Liver (tissue), 9 donors: Measurements from ENCODE around the gene SLC25A22. TPM values are rescaled to one million over a fixed set of nuclear protein-coding genes. Genes with fewer than 3 reads are reported as not detected.

ENCODE experiments used
- DNase-seq: peaks from one replicate; pipeline ENCODE4 v3.0.0-alpha.2; 2017; ENCODE audit warnings: low spot score
- H3K27ac ChIP-seq, 2 donors: one replicate each; pipeline ENCODE4 v1.7.0; 2013; ENCODE audit warnings: inconsistent platforms in 2 of 2, low read length in 2 of 2, control low read depth in 1 of 2, low read depth in 1 of 2, mild to moderate bottlenecking in 1 of 2
- H3K27me3 ChIP-seq, 4 donors: one replicate each; pipeline versions ENCODE4 v1.6.1 to v1.7.0; 2013; ENCODE audit warnings: low read length in 3 of 4, inconsistent platforms in 1 of 4, mild to moderate bottlenecking in 1 of 4, moderate library complexity in 1 of 4; ENCODE audit not compliant: control insufficient read depth in 4 of 4, insufficient read depth in 4 of 4
- H3K36me3 ChIP-seq, 4 donors: one replicate each; pipeline versions ENCODE4 v1.6.1 to v1.7.0; 2013; ENCODE audit warnings: low read length in 3 of 4, mild to moderate bottlenecking in 3 of 4, low read depth in 1 of 4, moderate library complexity in 1 of 4; ENCODE audit not compliant: control insufficient read depth in 4 of 4, insufficient read depth in 3 of 4
- H3K4me1 ChIP-seq, 4 donors: one replicate each; pipeline versions ENCODE4 v1.6.1 to v1.7.0; 2013; ENCODE audit warnings: low read length in 3 of 4, mild to moderate bottlenecking in 3 of 4, moderate library complexity in 1 of 4; ENCODE audit not compliant: control insufficient read depth in 4 of 4, insufficient read depth in 4 of 4
- H3K4me3 ChIP-seq, 3 donors: one replicate each; pipeline versions ENCODE4 v1.6.1 to v1.7.0; 2013; ENCODE audit warnings: low read length in 3 of 3, control low read depth in 1 of 3, low read depth in 1 of 3, mild to moderate bottlenecking in 1 of 3
- H3K9ac ChIP-seq, 2 donors: one replicate each; pipeline ENCODE4 v1.7.0; 2013; ENCODE audit warnings: low read length in 2 of 2, mild to moderate bottlenecking in 2 of 2, moderate library complexity in 2 of 2, control low read depth in 1 of 2, low read depth in 1 of 2
- H3K9me3 ChIP-seq, 4 donors: one replicate each; pipeline versions ENCODE4 v1.6.1 to v1.7.0; 2013; ENCODE audit warnings: low read length in 3 of 4; ENCODE audit not compliant: control insufficient read depth in 4 of 4
- CTCF ChIP-seq: fragments of 150-350 bp; IDR thresholded peaks from 2 replicates; pipeline ENCODE4 v1.5.1; 2017; ENCODE audit warnings: improper control_type of control experiment, low read depth, low read length; ENCODE audit not compliant: missing input control
- EGR1 ChIP-seq, 2 donors: IDR thresholded peaks; 2 replicates each; pipeline ENCODE4 v1.6.1; 2016 to 2018; ENCODE audit warnings: antibody characterized with exemption in 2 of 2, low read depth in 2 of 2
- FOXA1 ChIP-seq: IDR thresholded peaks from 2 replicates; pipeline ENCODE4 v1.6.1; 2016; ENCODE audit warnings: antibody characterized with exemption
- FOXA2 ChIP-seq: IDR thresholded peaks from 2 replicates; pipeline ENCODE4 v1.6.1; 2016; ENCODE audit warnings: antibody characterized with exemption
- GABPA ChIP-seq, 2 donors: IDR thresholded peaks in 1 of 2; conservative IDR thresholded peaks in 1 of 2; 2 replicates each; pipeline ENCODE4 v1.6.1; 2016; ENCODE audit warnings: antibody characterized with exemption in 2 of 2, mild to moderate bottlenecking in 1 of 2, moderate library complexity in 1 of 2
- HNF4A ChIP-seq, 2 donors: conservative IDR thresholded peaks; 2 replicates each; pipeline ENCODE4 v1.6.1; 2016; ENCODE audit warnings: antibody characterized with exemption in 2 of 2, mild to moderate bottlenecking in 2 of 2
- HNF4G ChIP-seq: IDR thresholded peaks from 2 replicates; pipeline ENCODE4 v1.6.1; 2016; ENCODE audit warnings: antibody characterized with exemption
- JUND ChIP-seq, 2 donors: IDR thresholded peaks; 2 replicates each; pipeline ENCODE4 v1.6.1; 2016; ENCODE audit warnings: antibody characterized with exemption in 2 of 2
- NR2F2 ChIP-seq: IDR thresholded peaks from 2 replicates; pipeline ENCODE4 v1.6.1; 2016; ENCODE audit warnings: antibody characterized with exemption
- RAD21 ChIP-seq, 2 donors: IDR thresholded peaks; 2 replicates each; pipeline ENCODE4 v1.6.1; 2016; ENCODE audit warnings: antibody characterized with exemption in 2 of 2, mild to moderate bottlenecking in 2 of 2
- REST ChIP-seq: IDR thresholded peaks from 2 replicates; pipeline ENCODE4 v1.6.1; 2016; ENCODE audit warnings: antibody characterized with exemption, mild to moderate bottlenecking
- RXRA ChIP-seq, 2 donors: IDR thresholded peaks; 2 replicates each; pipeline ENCODE4 v1.6.1; 2017 to 2018; ENCODE audit warnings: antibody characterized with exemption in 2 of 2, mild to moderate bottlenecking in 1 of 2
- TAF1 ChIP-seq: conservative IDR thresholded peaks from 2 replicates; pipeline ENCODE4 v1.6.1; 2016; ENCODE audit warnings: antibody characterized with exemption, mild to moderate bottlenecking
- YY1 ChIP-seq: IDR thresholded peaks from 2 replicates; pipeline ENCODE4 v1.6.1; 2016; ENCODE audit warnings: antibody characterized with exemption, mild to moderate bottlenecking
- ZBTB33 ChIP-seq: IDR thresholded peaks from 2 replicates; pipeline ENCODE4 v1.6.1; 2016; ENCODE audit warnings: antibody characterized with exemption
- WGBS: extraction: QIAGEN DNeasy Blood & Tissue Kit; methylation state at CpG from one replicate; pipeline ENCODE4 v1.1.7; 2013; 5-methylcytosine and 5-hydroxymethylcytosine counted together
- polyA plus RNA-seq, 2 donors: library from polyadenylated mRNA; stranded (reverse) in 1 of 2; unstranded in 1 of 2; fragments of 200-250 nt in 1 of 2; fragments of >200 nt in 1 of 2; fragmentation: Nextera tagmentation in 1 of 2; extraction: Ambion mirVana in 1 of 2; gene quantifications; one replicate each; pipeline versions ENCODE4 v1.2.1 to v1.2.3, GENCODE V29; 2013 to 2015
- total RNA-seq, 2 donors: library from RNA; depleted of rRNA; stranded (reverse); fragments of >200 nt; gene quantifications; one replicate each; pipeline ENCODE4 v1.2.3, GENCODE V29; 2014
- TF ChIP-seq, protein P1 (sequence below): IDR thresholded peaks from 2 replicates; pipeline ENCODE4 v1.6.1; 2016; ENCODE audit warnings: antibody characterized with exemption
- donor health status: healthy.
- donor health status: healthy.
- donor health status: healthy.
- donor health status: healthy.
- donor health status: healthy.

Gene SLC25A22
- total and polyA plus RNA-seq, 4 donors = 5.3 to 26.8 (median 12.1) TPM

DNA sequence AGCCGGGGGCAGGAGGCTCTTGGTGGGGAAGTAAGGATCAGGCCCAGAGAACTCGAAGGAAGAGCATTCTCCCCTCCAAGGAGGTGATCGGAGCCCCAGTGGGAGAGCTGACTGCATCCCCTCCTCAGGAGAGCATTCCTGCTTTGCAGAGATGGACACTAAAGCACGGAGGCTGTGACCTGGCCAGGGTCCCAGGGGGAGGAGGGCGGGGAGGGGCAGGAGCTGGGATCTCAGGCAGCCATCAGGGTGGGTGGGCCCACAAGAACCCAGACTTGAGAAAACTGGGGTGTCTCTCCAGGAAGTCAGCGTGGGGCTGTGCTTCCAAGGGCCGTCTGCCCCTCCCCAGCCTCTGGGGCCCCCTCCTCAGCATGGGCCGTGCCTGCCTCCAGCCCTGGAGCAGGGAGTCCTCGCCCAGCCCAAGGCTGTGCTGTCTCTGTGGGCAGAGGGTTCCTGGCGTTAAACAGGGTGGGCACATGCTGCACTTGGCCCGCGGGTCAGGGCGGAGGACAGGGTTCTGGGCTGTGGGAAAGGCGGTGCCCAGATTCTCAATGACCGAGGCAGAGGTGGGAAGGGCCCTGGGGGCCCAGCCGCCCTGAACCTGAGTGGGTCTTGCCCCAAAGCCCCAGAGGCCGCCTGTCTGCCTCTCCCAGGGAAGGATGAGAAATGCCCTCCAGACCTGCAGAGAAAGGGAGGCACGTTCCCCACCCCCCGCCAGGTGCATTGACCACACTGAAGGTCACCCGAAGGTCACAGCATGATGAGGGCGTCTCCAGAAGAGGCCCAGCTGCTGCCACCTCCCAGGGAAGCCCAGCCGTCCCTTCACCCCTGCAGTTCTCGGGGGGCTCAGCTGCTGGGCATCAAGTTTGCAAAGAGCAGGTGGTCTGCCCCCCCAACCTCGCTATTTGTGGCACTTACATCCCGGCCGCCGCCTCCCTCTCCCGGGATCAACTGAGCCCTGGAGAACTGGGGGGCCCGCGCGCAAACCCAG, 8.8 kb downstream of the SLC25A22 start:
- no peak overlapping the region for H3K4me3 ChIP-seq

More for the DNA sequence above, 8.8 kb downstream of the SLC25A22 start:
- no peak overlapping the region for H3K9ac ChIP-seq
- H3K36me3 ChIP-seq = peaks cover 0 to 10% (median 6%) of the 10 kb centered on the region in 4 donors
- H3K27ac ChIP-seq = no peak overlapping the region
- H3K4me1 ChIP-seq = peaks cover 0 to 11% (median 5%) of the 10 kb centered on the region in 4 donors
- TF ChIP-seq JUND (IDR thresholded peaks at IDR 0.05) (no peak), HNF4G (no peak), REST (no peak), RAD21 (IDR thresholded peaks at IDR 0.05) (no peak), TAF1 (no peak), GABPA (IDR thresholded peaks at IDR 0.05 in 1 of 2, conservative IDR thresholded peaks at IDR 0.05 in 1 of 2) (no peak), ZBTB33 (no peak), HNF4A (conservative IDR thresholded peaks at IDR 0.05) (no peak), FOXA1 (no peak), YY1 (no peak), FOXA2 (no peak), CTCF (no peak), RXRA (IDR thresholded peaks at IDR 0.05) (no peak), NR2F2 (no peak), EGR1 (IDR thresholded peaks at IDR 0.05; ENCODE audit: low read depth in 2 of 2) (no peak)
- TF ChIP-seq, protein P1, sequence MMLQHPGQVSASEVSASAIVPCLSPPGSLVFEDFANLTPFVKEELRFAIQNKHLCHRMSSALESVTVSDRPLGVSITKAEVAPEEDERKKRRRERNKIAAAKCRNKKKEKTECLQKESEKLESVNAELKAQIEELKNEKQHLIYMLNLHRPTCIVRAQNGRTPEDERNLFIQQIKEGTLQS = no peak
- H3K27me3 ChIP-seq = no peaks in the 10 kb centered on the region
- 40% methylated on average over 31 of the region's 31 CpGs for WGBS
- DNase-seq = no peak
- no peaks in the 10 kb centered on the region for H3K9me3 ChIP-seq
